Gastrocnemius medialis (tissue), 4 donors: ENCODE results near the gene SFXN5. TPM values are rescaled to one million over a fixed set of nuclear protein-coding genes. Genes with fewer than 3 reads are reported as not detected.
A peak's percentile ranks its signal among the peaks of the same experiment; 100 is the strongest.

Experiments
- ATAC-seq, 2 donors: fragments of 150-250 bp; one replicate each; pipeline ENCODE4 v1.9.1; 2016
- DNase-seq, 2 donors: peaks; one replicate each; pipeline ENCODE4 v3.0.0-alpha.2; 2019
- H3K27ac ChIP-seq, 4 donors: fragments of 200-600 bp; sonication (generic); 1 replicate in 1 of 4; 2 replicates in 3 of 4; pipeline ENCODE4 v1.5.1; 2016 to 2018; ENCODE audit warnings: mild to moderate bottlenecking in 2 of 4, moderate library complexity in 1 of 4
- H3K27me3 ChIP-seq, 3 donors: fragments of 200-600 bp; sonication (generic) in 2 of 3; 1 replicate in 1 of 3; 2 replicates in 2 of 3; pipeline versions ENCODE4 v1.5.1 to v1.6.0; 2016 to 2019; ENCODE audit warnings: mild to moderate bottlenecking in 1 of 3, moderate library complexity in 1 of 3
- H3K36me3 ChIP-seq, 2 donors: fragments of 200-600 bp; sonication (generic) in 1 of 2; one replicate each; pipeline ENCODE4 v1.5.1; 2017 to 2018
- H3K4me1 ChIP-seq, 2 donors: fragments of 200-600 bp; sonication (generic) in 1 of 2; one replicate each; pipeline ENCODE4 v1.5.1; 2016 to 2017; ENCODE audit warnings: mild to moderate bottlenecking in 2 of 2
- H3K4me3 ChIP-seq, 4 donors: fragments of 200-600 bp; sonication (generic) in 3 of 4; 1 replicate in 1 of 4; 2 replicates in 3 of 4; pipeline ENCODE4 v1.5.1; 2016 to 2019; ENCODE audit warnings: mild to moderate bottlenecking in 2 of 4
- H3K9me3 ChIP-seq, 3 donors: fragments of 200-600 bp; sonication (generic) in 2 of 3; 1 replicate in 1 of 3; 2 replicates in 2 of 3; pipeline ENCODE4 v1.5.1; 2016 to 2019
- POLR2A ChIP-seq, 2 donors: fragments of 450-650 bp; IDR thresholded peaks; one replicate each; pipeline ENCODE4 v1.6.1; 2017; ENCODE audit warnings: antibody characterized with exemption in 2 of 2, mild to moderate bottlenecking in 2 of 2, moderate library complexity in 2 of 2
- in situ Hi-C, 4 donors: fragments of 200-750 bp; cut with MboI; loops; one replicate each; pipeline versions ENCODE4 v1.15.0 to v1.8.0; 2017; ENCODE audit warnings: low sequenced_read_pairs in 4 of 4
- intact Hi-C: fragments of 100-400 bp; cut with DNase I; formaldehyde crosslinking; loops from one replicate; pipeline ENCODE4 v1.15.1; 2023; ENCODE audit warnings: low total_unique reads
- total RNA-seq, 4 donors: library from RNA; depleted of rRNA; stranded (reverse); fragments of >200 nt; gene quantifications; one replicate each; pipeline versions ENCODE4 v1.1.0 to v1.2.3, GENCODE V29; 2016
- TF ChIP-seq, protein P1 (sequence below), 5 experiments: fragments of 450-650 bp in 3 of 5; fragments of 200-600 bp in 2 of 5; sonication (generic) in 2 of 5; IDR thresholded peaks in 4 of 5; conservative IDR thresholded peaks in 1 of 5; 1 replicate in 4 of 5; 2 replicates in 1 of 5; pipeline ENCODE4 v1.5.1; 2016 to 2019; ENCODE audit warnings: antibody characterized with exemption in 5 of 5, mild to moderate bottlenecking in 3 of 5, moderate library complexity in 3 of 5

The SFXN5 gene
- total RNA-seq, 4 donors from 2014 or later, result 6.8 to 22.7 (median 9.1) TPM

- Histone ChIP-seq H3K27me3 (peaks cover 60 to 66% (median 65%) of the 10 kb centered on the region in 3 donors), H3K9me3 (no peaks in the 10 kb centered on the region), H3K36me3 (no peaks in the 10 kb centered on the region), H3K4me1 (peaks cover 0 to 11% of the 10 kb centered on the region in 2 donors), H3K27ac (no peak overlapping the region), H3K4me3 (no peak overlapping the region)
- intact Hi-C loops (no loop called here), in situ Hi-C loops (no loop called here)
- peak in 1 of 2 donors; percentile 3 for DNase-seq
- no peak for TF ChIP-seq POLR2A (IDR thresholded peaks at IDR 0.05)
- TF ChIP-seq, protein P1, sequence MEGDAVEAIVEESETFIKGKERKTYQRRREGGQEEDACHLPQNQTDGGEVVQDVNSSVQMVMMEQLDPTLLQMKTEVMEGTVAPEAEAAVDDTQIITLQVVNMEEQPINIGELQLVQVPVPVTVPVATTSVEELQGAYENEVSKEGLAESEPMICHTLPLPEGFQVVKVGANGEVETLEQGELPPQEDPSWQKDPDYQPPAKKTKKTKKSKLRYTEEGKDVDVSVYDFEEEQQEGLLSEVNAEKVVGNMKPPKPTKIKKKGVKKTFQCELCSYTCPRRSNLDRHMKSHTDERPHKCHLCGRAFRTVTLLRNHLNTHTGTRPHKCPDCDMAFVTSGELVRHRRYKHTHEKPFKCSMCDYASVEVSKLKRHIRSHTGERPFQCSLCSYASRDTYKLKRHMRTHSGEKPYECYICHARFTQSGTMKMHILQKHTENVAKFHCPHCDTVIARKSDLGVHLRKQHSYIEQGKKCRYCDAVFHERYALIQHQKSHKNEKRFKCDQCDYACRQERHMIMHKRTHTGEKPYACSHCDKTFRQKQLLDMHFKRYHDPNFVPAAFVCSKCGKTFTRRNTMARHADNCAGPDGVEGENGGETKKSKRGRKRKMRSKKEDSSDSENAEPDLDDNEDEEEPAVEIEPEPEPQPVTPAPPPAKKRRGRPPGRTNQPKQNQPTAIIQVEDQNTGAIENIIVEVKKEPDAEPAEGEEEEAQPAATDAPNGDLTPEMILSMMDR (IDR thresholded peaks at IDR 0.05 in 4 of 5, conservative IDR thresholded peaks at IDR 0.05 in 1 of 5), result no peak
- ATAC-seq, result no peak
These were observed 143.6 kb downstream of the SFXN5 start for GRCh38 chr2:72927619-72928550.

GRCh38 chr2:72926811-72927465 is 144.6 kb downstream of the SFXN5 start:
- H3K4me1 ChIP-seq, result peaks cover 0 to 11% of the 10 kb centered on the region in 2 donors
- H3K9me3 ChIP-seq, result no peaks in the 10 kb centered on the region
- no peaks in the 10 kb centered on the region for H3K36me3 ChIP-seq
- TF ChIP-seq, protein P1 (IDR thresholded peaks at IDR 0.05 in 4 of 5, conservative IDR thresholded peaks at IDR 0.05 in 1 of 5), result no peak
- no peak for TF ChIP-seq POLR2A (IDR thresholded peaks at IDR 0.05)
- in situ Hi-C loops (no loop called here), intact Hi-C loops (no loop called here)
- H3K27me3 ChIP-seq, result peaks cover 69 to 76% (median 75%) of the 10 kb centered on the region in 3 donors
- DNase-seq, result no peak
- no peak overlapping the region for H3K27ac ChIP-seq
- no peak overlapping the region for H3K4me3 ChIP-seq
- no peak for ATAC-seq

DNA sequence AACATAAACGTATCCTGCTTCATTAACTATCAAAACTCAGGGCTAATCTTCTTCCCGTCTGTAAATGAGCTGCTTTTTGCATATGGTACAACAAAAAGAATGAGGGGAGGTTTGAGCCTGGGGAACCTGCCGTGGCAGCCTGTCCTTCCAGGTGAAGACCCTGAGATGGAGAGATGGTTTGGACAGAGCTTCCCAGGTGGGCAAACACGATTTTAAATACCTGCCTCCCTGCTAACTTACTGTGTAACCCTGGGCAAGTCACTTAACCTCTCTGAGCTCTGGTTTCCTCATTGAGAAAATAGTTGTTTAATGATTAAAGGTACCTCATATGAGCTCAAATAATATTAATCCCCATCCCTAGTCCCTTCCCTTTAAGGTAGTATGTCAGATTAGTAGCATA is 145.1 kb downstream of the SFXN5 start:
- ATAC-seq, result no peak
- intact Hi-C loops (no loop called here), in situ Hi-C loops (no loop called here)
- TF ChIP-seq POLR2A (IDR thresholded peaks at IDR 0.05), result no peak
- TF ChIP-seq, protein P1 (IDR thresholded peaks at IDR 0.05 in 4 of 5, conservative IDR thresholded peaks at IDR 0.05 in 1 of 5), result no peak
- no peak for DNase-seq
- H3K9me3 ChIP-seq, result no peaks in the 10 kb centered on the region
- H3K4me1 ChIP-seq, result peaks cover 0 to 11% of the 10 kb centered on the region in 2 donors
- H3K4me3 ChIP-seq, result no peak overlapping the region
- H3K36me3 ChIP-seq, result no peaks in the 10 kb centered on the region
- no peak overlapping the region for H3K27ac ChIP-seq
- peaks cover 72 to 81% (median 80%) of the 10 kb centered on the region in 3 donors for H3K27me3 ChIP-seq

DNA sequence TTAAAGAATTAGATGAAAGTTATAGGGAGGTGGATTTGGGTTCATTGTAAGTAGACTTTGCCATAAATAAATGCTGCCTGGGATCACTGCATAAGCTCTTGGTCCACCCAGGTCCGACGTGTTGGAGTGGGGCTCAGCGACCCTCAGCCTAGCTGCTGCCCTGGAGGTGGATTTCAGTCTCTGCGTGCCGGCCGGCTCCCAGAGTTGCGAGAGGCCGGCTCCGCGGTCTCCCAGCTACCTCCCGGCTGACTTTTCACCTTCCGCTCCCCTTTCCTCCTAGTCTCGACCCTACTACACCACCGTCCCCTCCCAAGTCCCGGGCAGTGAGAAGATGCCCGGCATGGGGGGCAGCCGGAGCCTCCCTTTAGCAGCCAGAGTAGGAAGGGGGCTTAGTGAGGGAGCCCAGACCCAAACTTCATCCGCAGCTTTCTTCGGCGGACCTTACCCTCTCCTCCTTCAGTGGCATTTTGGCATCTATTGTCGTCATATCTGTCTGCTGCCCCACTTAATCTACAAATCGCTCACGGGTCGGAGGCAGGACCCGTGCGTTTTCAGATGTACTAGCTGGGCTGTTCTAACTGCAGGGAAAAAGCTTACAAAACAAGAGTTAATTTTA is 146.1 kb downstream of the SFXN5 start:
- no peaks in the 10 kb centered on the region for H3K36me3 ChIP-seq
- peaks cover 0 to 13% of the 10 kb centered on the region in 2 donors for H3K4me1 ChIP-seq
- no peak overlapping the region for H3K27ac ChIP-seq
- TF ChIP-seq, protein P1 (IDR thresholded peaks at IDR 0.05 in 4 of 5, conservative IDR thresholded peaks at IDR 0.05 in 1 of 5), result no peak
- no peak for TF ChIP-seq POLR2A (IDR thresholded peaks at IDR 0.05)
- H3K27me3 ChIP-seq, result peaks cover 81 to 91% (median 90%) of the 10 kb centered on the region in 3 donors
- intact Hi-C loops, result no loop called here
- in situ Hi-C loops, result no loop called here
- DNase-seq, result peak in 1 of 2 donors; percentile 0
- no peak for ATAC-seq
- no peak overlapping the region for H3K4me3 ChIP-seq
- H3K9me3 ChIP-seq, result no peaks in the 10 kb centered on the region
